HT-29 (cell line): ENCODE data around the gene ZC3H4. TPM values are rescaled to one million over a fixed set of nuclear protein-coding genes. Genes with fewer than 3 reads are reported as not detected.
A peak's percentile ranks its signal among the peaks of the same experiment; 100 is the strongest.
"Not testable (repeated sequence)": the region's sequence is repeated elsewhere in the genome, so short reads cannot be mapped to it uniquely, and the experiment has no call there.

Experiments used
- DNase-seq: peaks from one replicate; pipeline ENCODE4 v3.0.0-alpha.2; 2015; ENCODE audit warnings: low spot score
- total RNA-seq: library from RNA; depleted of rRNA; stranded (reverse); fragments of >200 nt; shearing (Covaris generic); gene quantifications from 2 replicates; pipeline ENCODE4 v1.2.3, GENCODE V29; 2014; rRNA removed

ZC3H4 gene
- 27.5 and 36.7 TPM in 2 replicates for total RNA-seq

- peak; percentile 100 for DNase-seq
Observed at GRCh38 chr19:47112997-47113849, at the start of gene ZC3H4. TSS of gene ZC3H4 (minus strand) at chr19:47113776. CDS start at chr19:47112584, 1,192 bp downstream.

- DNase-seq: no peak
Observed at GRCh38 chr19:47161876-47162489, 48.4 kb upstream of the ZC3H4 start.

DNA sequence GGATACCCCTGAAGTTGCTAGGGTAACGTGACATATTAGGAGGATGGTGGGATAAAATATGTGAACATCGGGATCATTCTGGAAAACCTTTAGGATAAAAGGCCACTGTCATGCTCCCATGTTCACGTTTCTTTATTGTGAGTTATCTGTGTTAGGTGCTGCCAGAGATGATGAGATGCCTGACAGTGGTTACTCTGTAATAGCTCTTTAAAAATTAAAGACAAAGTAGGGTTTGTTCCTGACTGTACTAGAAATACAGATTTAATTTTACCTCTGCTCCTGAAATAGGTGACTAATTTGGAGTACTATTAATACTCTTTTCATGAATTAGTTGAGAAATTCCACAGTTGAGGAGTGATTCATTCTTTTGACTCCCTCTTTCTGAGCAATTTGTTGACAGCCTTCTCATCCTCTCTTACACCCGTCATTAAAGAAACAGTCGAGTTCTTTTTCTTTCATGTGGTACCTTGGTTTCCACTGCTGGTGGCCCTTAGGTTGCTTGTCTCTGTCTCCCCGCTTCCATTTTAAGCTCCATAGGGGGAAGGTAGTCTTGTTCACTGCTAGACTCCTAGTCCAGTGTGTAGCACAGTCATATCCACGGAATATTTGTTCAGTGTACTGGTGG, 45.4 kb upstream of the ZC3H4 start:
- no peak for DNase-seq

DNA sequence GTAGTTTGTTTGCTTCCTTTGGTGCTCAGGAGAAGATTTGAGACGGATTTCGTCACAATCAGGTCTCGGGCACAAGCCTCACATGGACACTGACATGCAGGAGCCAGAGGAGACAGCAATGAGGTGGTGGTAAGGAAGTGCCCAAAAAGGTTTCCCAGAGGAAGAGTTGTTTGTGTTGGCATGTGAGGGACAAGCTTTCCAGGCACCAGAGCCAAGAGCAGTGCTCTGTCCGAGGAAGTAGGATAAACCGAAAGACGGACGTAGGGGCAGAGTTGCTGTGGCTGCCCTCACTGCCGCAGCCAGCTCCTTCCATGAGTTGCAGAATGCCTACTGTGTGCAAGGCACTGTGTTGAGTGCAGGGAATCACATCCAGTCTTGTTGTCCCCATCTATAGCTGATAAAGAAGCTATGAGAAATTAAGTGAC, 44.8 kb upstream of the ZC3H4 start:
- DNase-seq: no peak

- DNase-seq: peak; percentile 88
Observed at GRCh38 chr19:47157431-47158321, 44.1 kb upstream of the ZC3H4 start.

GRCh38 chr19:47156861-47157430, 43.4 kb upstream of the ZC3H4 start:
- DNase-seq: no peak

DNA sequence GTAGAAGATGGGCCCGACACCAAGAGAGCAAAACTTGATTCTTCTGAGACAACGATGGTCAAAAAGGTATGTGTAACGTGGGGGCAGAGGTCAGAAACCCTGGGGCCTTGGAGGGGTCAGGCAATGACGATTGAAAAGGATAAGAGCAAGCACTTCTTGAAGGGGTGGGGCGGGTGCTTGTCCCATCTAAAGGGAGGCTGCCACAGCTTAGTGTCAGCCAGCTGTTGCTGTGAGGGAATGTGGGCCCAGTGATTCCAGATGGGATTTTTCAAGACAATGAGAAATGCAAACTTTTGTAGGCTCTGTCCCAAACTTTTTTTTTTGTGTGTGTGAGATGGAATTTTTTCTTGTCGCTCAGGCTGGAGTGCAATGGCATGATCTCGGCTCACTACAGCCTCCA, 41.6 kb upstream of the ZC3H4 start:
- DNase-seq: no peak

GRCh38 chr19:47153266-47153665, 39.7 kb upstream of the ZC3H4 start:
- DNase-seq: no peak

- peak; percentile 98 for DNase-seq
Observed at GRCh38 chr19:47152632-47153031, 39.1 kb upstream of the ZC3H4 start.

- DNase-seq: no peak
Observed at GRCh38 chr19:47152205-47152604, 38.6 kb upstream of the ZC3H4 start.

DNA sequence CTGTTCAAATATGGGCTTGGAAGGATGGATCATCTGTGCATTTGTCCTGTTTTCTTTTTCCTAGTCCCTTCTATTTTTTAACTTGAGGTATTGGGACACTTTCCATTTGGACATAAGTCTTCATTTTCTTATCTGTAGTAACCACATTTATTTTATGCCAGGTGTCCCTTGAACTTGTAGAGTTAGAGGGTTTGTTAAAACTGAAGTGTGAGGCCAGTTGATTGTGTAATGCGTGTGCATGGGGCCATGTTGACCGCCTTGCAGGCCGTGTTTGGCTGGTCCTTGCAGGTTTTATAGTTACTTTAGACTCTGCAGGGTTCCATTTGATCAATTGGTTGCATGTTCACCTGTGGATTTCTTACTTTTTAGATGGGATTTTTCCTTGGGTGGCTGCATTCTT, 38.1 kb upstream of the ZC3H4 start:
- no peak for DNase-seq

DNA sequence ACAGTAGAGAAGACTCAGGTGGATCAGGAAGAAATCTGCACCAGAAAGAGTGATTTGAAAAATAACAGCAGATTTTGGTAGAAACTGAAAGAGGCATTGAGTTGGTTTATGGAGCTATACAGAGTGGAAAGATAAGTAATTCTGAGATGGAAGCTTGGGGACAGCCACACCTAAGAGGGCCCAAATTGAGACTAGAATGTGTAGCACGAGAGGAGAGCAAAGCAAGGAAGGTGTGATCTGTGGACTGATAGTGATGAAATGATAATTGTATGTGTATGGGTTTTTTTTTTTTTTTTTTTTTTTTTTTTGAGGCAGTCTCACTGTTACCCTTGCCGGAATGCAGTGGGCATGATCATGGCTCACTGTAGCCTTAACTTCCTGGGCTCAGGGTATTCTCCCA, 33.3 kb upstream of the ZC3H4 start:
- no peak for DNase-seq

DNA sequence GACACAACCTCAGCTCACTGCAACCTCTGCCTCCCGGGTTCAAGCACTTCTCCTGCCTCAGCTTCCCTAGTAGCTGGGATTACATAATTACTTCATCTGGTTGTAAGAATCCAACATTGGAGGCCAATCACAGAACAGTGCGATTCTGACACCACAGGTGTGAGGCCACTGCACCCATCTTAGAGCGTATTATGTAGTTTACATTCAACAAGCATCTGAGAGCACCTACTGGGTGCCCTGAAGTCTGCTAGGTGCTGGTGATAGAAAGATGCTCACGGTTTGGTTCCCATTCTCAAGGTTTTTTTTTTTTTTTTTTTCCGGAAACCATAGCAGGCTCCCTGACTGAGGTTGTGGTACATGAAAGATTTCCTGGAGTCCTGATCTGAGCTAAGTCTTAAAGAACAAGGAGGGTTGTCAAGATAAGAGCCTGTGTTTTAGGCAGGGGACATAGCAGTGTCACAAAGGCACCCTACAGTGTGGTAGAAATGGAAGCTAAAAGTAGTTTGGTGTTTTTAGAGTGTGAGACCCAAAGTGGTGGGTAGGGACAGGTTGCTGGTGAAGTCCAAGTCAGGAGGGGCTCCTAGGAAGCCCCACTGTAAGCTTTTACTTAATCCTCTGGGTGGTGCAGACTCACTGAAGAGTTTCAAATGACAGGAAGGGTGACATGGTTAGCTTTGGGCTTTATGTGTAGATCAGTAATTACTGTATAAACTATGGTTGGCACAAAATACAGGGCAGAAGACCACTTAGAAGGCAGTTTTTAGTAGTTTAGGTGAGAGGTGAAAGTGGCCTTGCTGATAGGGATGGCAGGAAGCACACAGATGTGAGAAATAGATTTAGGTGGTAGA, 32.3 kb upstream of the ZC3H4 start:
- no peak for DNase-seq

DNA sequence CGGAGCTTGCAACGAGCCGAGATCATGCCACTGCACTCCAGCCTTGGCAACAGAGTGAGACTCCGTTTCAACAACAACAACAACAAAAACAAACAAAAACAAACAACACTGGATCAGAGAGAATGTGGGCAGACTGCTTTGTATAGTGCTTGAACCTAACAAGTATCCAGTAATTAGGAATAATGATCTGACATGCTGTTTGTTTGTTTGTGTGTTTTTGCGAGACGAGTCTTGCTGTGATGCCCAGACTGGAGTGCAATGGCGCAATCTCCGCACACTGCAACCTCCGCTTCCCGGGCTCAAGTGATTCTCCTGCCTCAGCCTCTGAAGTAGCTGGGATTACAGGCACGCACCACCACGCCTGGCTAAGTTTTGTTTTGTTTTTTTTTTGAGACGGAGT, 31.1 kb upstream of the ZC3H4 start:
- DNase-seq: no peak

- DNase-seq: no peak
Observed at GRCh38 chr19:47143322-47144073, 29.9 kb upstream of the ZC3H4 start.

DNA sequence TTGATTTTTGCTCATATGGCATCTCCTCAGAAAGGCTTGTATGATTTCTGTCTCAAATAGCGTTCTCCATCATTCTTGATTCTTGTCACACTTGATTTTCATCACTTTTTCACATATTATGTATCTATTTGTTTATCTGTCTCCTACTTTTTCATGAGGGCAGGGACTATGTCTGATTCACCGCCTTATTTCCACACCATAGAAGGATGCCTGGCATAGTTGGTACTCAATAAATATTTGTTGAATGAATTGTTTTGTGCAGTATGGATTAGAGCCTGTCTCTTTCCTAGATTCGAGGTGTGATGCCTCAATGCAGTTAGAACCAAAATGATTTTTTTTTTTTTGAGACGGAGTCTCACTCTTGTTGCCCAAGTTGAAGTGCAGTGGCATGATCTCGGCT, 29.2 kb upstream of the ZC3H4 start:
- no peak for DNase-seq

DNA sequence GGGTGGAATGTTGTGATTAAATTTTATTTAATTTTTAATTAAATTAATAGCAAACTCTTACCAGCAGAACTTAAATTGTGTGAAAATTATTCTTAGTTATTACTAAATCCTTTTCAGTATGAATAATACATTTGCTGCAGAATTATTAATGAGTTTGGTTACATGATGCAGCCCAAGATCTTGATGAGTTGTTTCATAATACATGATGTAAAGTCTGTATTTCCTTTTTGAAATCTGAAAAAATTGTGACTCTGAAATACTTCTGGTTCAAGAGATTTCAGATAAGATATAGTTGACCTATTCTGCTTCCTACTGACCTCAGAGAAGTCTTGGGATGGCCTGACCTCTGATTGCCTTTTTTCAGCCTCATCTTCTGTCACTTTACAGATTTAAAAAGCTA, 28.1 kb upstream of the ZC3H4 start:
- no peak for DNase-seq

DNA sequence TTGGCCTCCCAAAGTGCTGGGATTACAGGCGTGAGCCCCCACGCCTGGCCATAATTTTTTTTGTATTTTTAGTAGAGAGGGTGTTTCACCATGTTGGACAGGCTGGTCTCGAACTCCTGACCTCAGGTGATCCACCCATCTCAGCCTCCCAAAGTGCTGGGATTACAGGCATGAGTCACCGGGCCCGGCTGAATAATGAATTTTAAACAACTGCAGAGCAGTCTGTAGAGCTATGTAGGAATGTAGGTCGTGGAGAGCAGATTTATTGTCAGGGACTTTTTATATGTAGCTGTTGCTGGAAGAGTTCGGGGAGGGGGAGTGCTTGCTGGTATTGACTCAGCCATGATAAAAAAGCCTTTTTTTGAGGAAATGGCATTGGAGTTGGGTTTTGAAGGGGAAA, 27.7 kb upstream of the ZC3H4 start:
- DNase-seq: not testable (repeated sequence)

DNA sequence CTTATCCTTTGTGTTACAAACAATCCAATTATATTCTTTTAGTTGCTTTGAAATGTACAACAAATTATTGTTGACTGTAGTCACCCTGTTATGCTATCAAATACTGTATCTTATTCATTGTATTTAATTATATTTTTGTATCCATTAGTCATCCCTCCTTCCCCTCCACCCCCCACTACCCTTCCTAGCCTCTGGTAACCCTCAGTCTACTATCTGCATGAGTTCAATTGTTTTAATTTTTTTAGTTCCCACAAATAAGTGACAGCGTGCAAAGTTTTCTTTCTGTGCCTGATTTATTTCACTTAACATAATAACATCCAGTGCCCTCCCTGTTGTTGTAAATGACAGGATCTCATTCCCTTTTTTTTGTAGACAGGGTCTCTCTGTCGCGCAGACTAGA, 21.6 kb upstream of the ZC3H4 start:
- DNase-seq: no peak

DNA sequence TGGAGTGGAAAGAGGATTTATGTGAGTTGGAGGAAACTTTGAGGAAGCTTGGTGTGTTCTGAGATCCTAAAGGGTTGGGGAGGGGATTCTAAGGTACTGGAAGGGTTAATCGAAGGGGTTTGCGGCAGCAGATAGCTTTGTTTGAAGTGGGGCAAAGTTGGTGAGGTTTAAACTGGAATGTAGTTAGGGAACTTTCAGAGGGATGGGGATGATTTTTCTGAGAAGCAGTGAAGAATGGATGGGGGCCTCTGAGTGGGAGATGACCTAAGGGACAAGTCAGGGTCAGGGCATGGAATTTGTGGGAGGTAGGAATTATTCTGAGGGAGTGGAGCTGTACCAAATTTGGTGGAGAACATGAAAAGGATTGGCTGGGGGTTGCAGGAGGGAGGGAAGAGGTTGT, 21.0 kb upstream of the ZC3H4 start:
- no peak for DNase-seq
